ENCODE results near the gene URM1.

Gene URM1

DNA sequence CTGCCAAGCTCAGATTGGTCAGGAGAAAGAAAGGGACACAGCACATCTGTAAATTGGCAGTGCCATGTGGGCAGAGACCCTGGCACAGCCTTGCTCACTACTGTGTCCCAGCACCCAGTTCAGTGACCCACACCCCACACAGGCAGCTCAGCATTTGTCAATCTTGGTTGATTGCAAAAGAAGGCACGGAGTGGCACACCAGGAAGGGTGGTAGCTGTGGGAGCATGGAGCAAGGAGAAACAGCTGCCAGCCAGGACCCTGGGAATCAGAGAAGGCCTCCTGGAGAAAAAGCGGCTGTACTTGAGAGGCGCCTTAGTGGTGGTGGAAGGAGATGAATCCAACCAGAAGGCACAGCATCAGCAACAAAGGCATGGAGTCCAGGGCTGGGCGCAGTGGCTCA, 27.3 kb upstream of the URM1 start:
- Histone ChIP-seq H3K4me3 (ENCODE audit: low read length) (no peak overlapping the region), H2BK15ac (replicated peaks; ENCODE audit: low read depth) (no peak overlapping the region), H3K18ac (ENCODE audit: low read length) (no peak overlapping the region), H3K27ac (ENCODE audit: low read depth, low read length) (no peak overlapping the region), H3K4ac (ENCODE audit: low read depth, low read length) (no peak overlapping the region), H4K8ac (ENCODE audit: low read depth, low read length) (no peak overlapping the region), H3K4me1 (ENCODE audit: control insufficient read depth, low read depth, low read length) (peaks cover 2% of the 10 kb centered on the region), H2BK5ac (ENCODE audit: low read length) (no peak overlapping the region), H2AK5ac (ENCODE audit: low read length) (no peak overlapping the region), H3K36me3 (ENCODE audit: control insufficient read depth, insufficient read depth, low read length) (peaks cover 10% of the 10 kb centered on the region), H3K79me2 (ENCODE audit: control insufficient read depth, insufficient read depth, low read length) (no peaks in the 10 kb centered on the region), H3K9ac (ENCODE audit: low read length) (no peak overlapping the region), H3K56ac (ENCODE audit: low read length) (no peak overlapping the region), H4K5ac (ENCODE audit: low read length) (no peak overlapping the region), H3K27me3 (ENCODE audit: insufficient read depth, low read length, poor library complexity) (no peaks in the 10 kb centered on the region), H3K79me1 (ENCODE audit: low read length) (peaks cover 2% of the 10 kb centered on the region), H3K23ac (ENCODE audit: low read length) (no peak overlapping the region), H2BK120ac (ENCODE audit: low read depth, low read length) (no peak overlapping the region), H3K4me2 (ENCODE audit: low read length) (no peak overlapping the region)
- DNase-seq, result no peak
- WGBS (ENCODE audit: extremely low coverage, insufficient coverage, low lambda C conversion rate), result no CpG with 5 or more reads among the region's 4 CpGs

DNA sequence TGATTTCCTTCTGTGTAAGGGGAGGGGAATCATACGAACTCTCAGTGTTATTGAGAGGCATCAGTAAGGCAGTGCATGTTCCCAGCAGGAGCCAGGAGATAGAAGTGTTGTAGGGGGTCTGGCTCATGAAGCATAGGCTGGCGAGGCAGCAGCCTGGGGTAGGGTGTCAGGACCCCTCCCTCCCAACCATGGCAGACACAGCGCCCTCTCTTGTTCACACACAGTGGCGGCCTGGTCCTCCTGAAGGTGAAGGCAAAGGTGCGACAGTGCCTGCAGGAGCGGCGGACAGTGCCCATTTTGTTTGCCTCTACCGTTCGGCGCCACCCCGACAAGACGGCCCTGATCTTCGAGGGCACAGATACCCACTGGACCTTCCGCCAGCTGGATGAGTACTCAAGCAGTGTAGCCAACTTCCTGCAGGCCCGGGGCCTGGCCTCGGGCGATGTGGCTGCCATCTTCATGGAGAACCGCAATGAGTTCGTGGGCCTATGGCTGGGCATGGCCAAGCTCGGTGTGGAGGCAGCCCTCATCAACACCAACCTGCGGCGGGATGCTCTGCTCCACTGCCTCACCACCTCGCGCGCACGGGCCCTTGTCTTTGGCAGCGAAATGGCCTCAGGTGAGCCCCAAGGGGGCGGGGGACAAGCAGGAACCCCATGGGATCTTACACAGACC, 26.1 kb upstream of the URM1 start:
- no CpG with 5 or more reads among the region's 28 CpGs for WGBS (ENCODE audit: extremely low coverage, insufficient coverage, low lambda C conversion rate)
- H3K79me2 ChIP-seq (ENCODE audit: control insufficient read depth, insufficient read depth, low read length), result no peaks in the 10 kb centered on the region
- no peak for DNase-seq
- no peak overlapping the region for H3K27ac ChIP-seq (ENCODE audit: low read depth, low read length)
- H4K8ac ChIP-seq (ENCODE audit: low read depth, low read length), result no peak overlapping the region
- no peak overlapping the region for H4K5ac ChIP-seq (ENCODE audit: low read length)
- H2BK5ac ChIP-seq (ENCODE audit: low read length), result no peak overlapping the region
- H3K9ac ChIP-seq (ENCODE audit: low read length), result no peak overlapping the region
- no peak overlapping the region for H3K18ac ChIP-seq (ENCODE audit: low read length)
- no peak overlapping the region for H2BK120ac ChIP-seq (ENCODE audit: low read depth, low read length)
- peaks cover 2% of the 10 kb centered on the region for H3K4me1 ChIP-seq (ENCODE audit: control insufficient read depth, low read depth, low read length)
- H2BK15ac ChIP-seq (replicated peaks; ENCODE audit: low read depth), result no peak overlapping the region
- no peak overlapping the region for H3K4ac ChIP-seq (ENCODE audit: low read depth, low read length)
- H3K23ac ChIP-seq (ENCODE audit: low read length), result no peak overlapping the region
- no peak overlapping the region for H3K4me3 ChIP-seq (ENCODE audit: low read length)
- H2AK5ac ChIP-seq (ENCODE audit: low read length), result no peak overlapping the region
- H3K79me1 ChIP-seq (ENCODE audit: low read length), result peaks cover 2% of the 10 kb centered on the region
- H3K27me3 ChIP-seq (ENCODE audit: insufficient read depth, low read length, poor library complexity), result no peaks in the 10 kb centered on the region
- H3K4me2 ChIP-seq (ENCODE audit: low read length), result no peak overlapping the region
- H3K56ac ChIP-seq (ENCODE audit: low read length), result no peak overlapping the region
- H3K36me3 ChIP-seq (ENCODE audit: control insufficient read depth, insufficient read depth, low read length), result peaks cover 10% of the 10 kb centered on the region

GRCh38 chr9:128349125-128349524, 22.0 kb upstream of the URM1 start:
- Histone ChIP-seq H3K4me1 (ENCODE audit: control insufficient read depth, low read depth, low read length) (no peaks in the 10 kb centered on the region), H4K8ac (ENCODE audit: low read depth, low read length) (no peak overlapping the region), H4K5ac (ENCODE audit: low read length) (no peak overlapping the region), H3K4ac (ENCODE audit: low read depth, low read length) (no peak overlapping the region), H3K27me3 (ENCODE audit: insufficient read depth, low read length, poor library complexity) (no peaks in the 10 kb centered on the region), H3K4me3 (ENCODE audit: low read length) (no peak overlapping the region), H3K4me2 (ENCODE audit: low read length) (no peak overlapping the region), H3K9ac (ENCODE audit: low read length) (no peak overlapping the region), H2AK5ac (ENCODE audit: low read length) (no peak overlapping the region), H3K36me3 (ENCODE audit: control insufficient read depth, insufficient read depth, low read length) (peaks cover 10% of the 10 kb centered on the region), H3K56ac (ENCODE audit: low read length) (no peak overlapping the region), H2BK15ac (replicated peaks; ENCODE audit: low read depth) (no peak overlapping the region), H3K27ac (ENCODE audit: low read depth, low read length) (no peak overlapping the region), H3K79me1 (ENCODE audit: low read length) (no peaks in the 10 kb centered on the region), H2BK5ac (ENCODE audit: low read length) (no peak overlapping the region), H2BK120ac (ENCODE audit: low read depth, low read length) (no peak overlapping the region), H3K18ac (ENCODE audit: low read length) (no peak overlapping the region), H3K23ac (ENCODE audit: low read length) (no peak overlapping the region), H3K79me2 (ENCODE audit: control insufficient read depth, insufficient read depth, low read length) (no peaks in the 10 kb centered on the region)
- no CpG with 5 or more reads among the region's 2 CpGs for WGBS (ENCODE audit: extremely low coverage, insufficient coverage, low lambda C conversion rate)
- no peak for DNase-seq

DNA sequence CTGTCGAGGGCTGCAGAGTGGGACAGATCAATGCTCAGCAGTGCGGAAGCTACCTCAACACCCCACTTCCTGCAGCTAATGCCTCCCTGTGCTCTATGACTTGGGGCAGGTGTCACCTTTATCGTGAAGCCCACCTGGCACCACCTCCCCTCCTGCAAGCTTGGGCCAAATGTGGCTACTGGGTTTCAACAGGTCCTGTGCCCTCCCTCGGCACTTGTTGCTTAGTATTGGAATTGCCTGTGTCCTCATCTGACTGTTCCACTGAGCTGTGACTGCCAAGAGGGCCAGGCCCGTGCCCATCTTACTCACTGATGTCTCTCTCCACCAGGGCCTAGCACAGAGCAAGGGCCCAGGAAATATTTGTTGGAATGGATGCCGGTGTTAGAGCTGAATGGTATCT, 21.4 kb upstream of the URM1 start:
- H3K36me3 ChIP-seq (ENCODE audit: control insufficient read depth, insufficient read depth, low read length), result peaks cover 10% of the 10 kb centered on the region
- H3K4me3 ChIP-seq (ENCODE audit: low read length), result no peak overlapping the region
- no peak overlapping the region for H2BK120ac ChIP-seq (ENCODE audit: low read depth, low read length)
- H2BK15ac ChIP-seq (replicated peaks; ENCODE audit: low read depth), result no peak overlapping the region
- no peak overlapping the region for H3K18ac ChIP-seq (ENCODE audit: low read length)
- H3K27me3 ChIP-seq (ENCODE audit: insufficient read depth, low read length, poor library complexity), result no peaks in the 10 kb centered on the region
- DNase-seq, result no peak
- H3K23ac ChIP-seq (ENCODE audit: low read length), result no peak overlapping the region
- H3K9ac ChIP-seq (ENCODE audit: low read length), result no peak overlapping the region
- H3K56ac ChIP-seq (ENCODE audit: low read length), result no peak overlapping the region
- H4K8ac ChIP-seq (ENCODE audit: low read depth, low read length), result no peak overlapping the region
- no peak overlapping the region for H3K4me2 ChIP-seq (ENCODE audit: low read length)
- no peak overlapping the region for H3K4ac ChIP-seq (ENCODE audit: low read depth, low read length)
- no peaks in the 10 kb centered on the region for H3K79me1 ChIP-seq (ENCODE audit: low read length)
- H3K27ac ChIP-seq (ENCODE audit: low read depth, low read length), result no peak overlapping the region
- no peaks in the 10 kb centered on the region for H3K79me2 ChIP-seq (ENCODE audit: control insufficient read depth, insufficient read depth, low read length)
- no peak overlapping the region for H2AK5ac ChIP-seq (ENCODE audit: low read length)
- WGBS (ENCODE audit: extremely low coverage, insufficient coverage, low lambda C conversion rate), result no CpG with 5 or more reads among the region's 6 CpGs
- H2BK5ac ChIP-seq (ENCODE audit: low read length), result no peak overlapping the region
- no peak overlapping the region for H4K5ac ChIP-seq (ENCODE audit: low read length)
- H3K4me1 ChIP-seq (ENCODE audit: control insufficient read depth, low read depth, low read length), result no peaks in the 10 kb centered on the region

- Histone ChIP-seq H2AK5ac (ENCODE audit: low read length) (no peak overlapping the region), H3K36me3 (ENCODE audit: control insufficient read depth, insufficient read depth, low read length) (no peaks in the 10 kb centered on the region), H4K5ac (ENCODE audit: low read length) (no peak overlapping the region), H3K4ac (ENCODE audit: low read depth, low read length) (no peak overlapping the region), H3K79me1 (ENCODE audit: low read length) (no peaks in the 10 kb centered on the region), H3K56ac (ENCODE audit: low read length) (no peak overlapping the region), H2BK120ac (ENCODE audit: low read depth, low read length) (no peak overlapping the region), H3K4me3 (ENCODE audit: low read length) (no peak overlapping the region), H2BK5ac (ENCODE audit: low read length) (no peak overlapping the region), H3K9ac (ENCODE audit: low read length) (no peak overlapping the region), H3K4me1 (ENCODE audit: control insufficient read depth, low read depth, low read length) (no peaks in the 10 kb centered on the region), H4K8ac (ENCODE audit: low read depth, low read length) (no peak overlapping the region), H3K23ac (ENCODE audit: low read length) (no peak overlapping the region), H3K27ac (ENCODE audit: low read depth, low read length) (no peak overlapping the region), H2BK15ac (replicated peaks; ENCODE audit: low read depth) (no peak overlapping the region), H3K79me2 (ENCODE audit: control insufficient read depth, insufficient read depth, low read length) (no peaks in the 10 kb centered on the region), H3K18ac (ENCODE audit: low read length) (no peak overlapping the region), H3K4me2 (ENCODE audit: low read length) (no peak overlapping the region), H3K27me3 (ENCODE audit: insufficient read depth, low read length, poor library complexity) (no peaks in the 10 kb centered on the region)
- DNase-seq, result no peak
- no CpG with 5 or more reads among the region's 19 CpGs for WGBS (ENCODE audit: extremely low coverage, insufficient coverage, low lambda C conversion rate)
Observed at GRCh38 chr9:128355451-128355850, 15.7 kb upstream of the URM1 start.

DNA sequence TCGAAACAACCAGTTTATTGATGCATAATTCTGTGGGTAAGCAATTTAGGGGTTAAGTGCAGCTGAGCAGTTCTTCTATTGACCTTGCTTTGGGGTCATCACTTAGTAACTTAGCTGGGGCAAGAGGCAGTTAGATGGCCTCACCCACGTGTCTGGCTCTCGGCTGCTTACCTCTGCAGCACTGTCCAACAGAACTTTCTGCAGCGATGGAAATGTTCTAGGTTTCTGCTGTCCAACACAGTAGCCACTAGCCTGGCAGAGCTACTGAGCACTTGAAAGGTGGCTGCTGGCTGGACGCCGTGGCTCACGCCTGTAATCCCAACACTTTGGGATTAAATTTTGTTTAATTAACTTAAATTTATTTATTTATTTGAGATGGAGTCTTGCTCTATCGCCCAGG, 13.1 kb upstream of the URM1 start:
- Histone ChIP-seq H3K79me2 (ENCODE audit: control insufficient read depth, insufficient read depth, low read length) (no peaks in the 10 kb centered on the region), H3K27ac (ENCODE audit: low read depth, low read length) (no peak overlapping the region), H3K36me3 (ENCODE audit: control insufficient read depth, insufficient read depth, low read length) (no peaks in the 10 kb centered on the region), H2BK120ac (ENCODE audit: low read depth, low read length) (no peak overlapping the region), H2BK15ac (replicated peaks; ENCODE audit: low read depth) (no peak overlapping the region), H2BK5ac (ENCODE audit: low read length) (no peak overlapping the region), H3K4ac (ENCODE audit: low read depth, low read length) (no peak overlapping the region), H3K23ac (ENCODE audit: low read length) (no peak overlapping the region), H3K79me1 (ENCODE audit: low read length) (no peaks in the 10 kb centered on the region), H2AK5ac (ENCODE audit: low read length) (no peak overlapping the region), H3K4me2 (ENCODE audit: low read length) (no peak overlapping the region), H4K5ac (ENCODE audit: low read length) (no peak overlapping the region), H3K9ac (ENCODE audit: low read length) (no peak overlapping the region), H3K27me3 (ENCODE audit: insufficient read depth, low read length, poor library complexity) (no peaks in the 10 kb centered on the region), H4K8ac (ENCODE audit: low read depth, low read length) (no peak overlapping the region), H3K4me1 (ENCODE audit: control insufficient read depth, low read depth, low read length) (no peaks in the 10 kb centered on the region), H3K4me3 (ENCODE audit: low read length) (no peak overlapping the region), H3K56ac (ENCODE audit: low read length) (no peak overlapping the region), H3K18ac (ENCODE audit: low read length) (no peak overlapping the region)
- WGBS (ENCODE audit: extremely low coverage, insufficient coverage, low lambda C conversion rate), result no CpG with 5 or more reads among the region's 8 CpGs
- DNase-seq, result no peak
